ENCODE results near the gene IFNAR1.
"Not testable (repeated sequence)": the region's sequence is repeated elsewhere in the genome, so short reads cannot be mapped to it uniquely, and the experiment has no call there.

Gene IFNAR1

DNA sequence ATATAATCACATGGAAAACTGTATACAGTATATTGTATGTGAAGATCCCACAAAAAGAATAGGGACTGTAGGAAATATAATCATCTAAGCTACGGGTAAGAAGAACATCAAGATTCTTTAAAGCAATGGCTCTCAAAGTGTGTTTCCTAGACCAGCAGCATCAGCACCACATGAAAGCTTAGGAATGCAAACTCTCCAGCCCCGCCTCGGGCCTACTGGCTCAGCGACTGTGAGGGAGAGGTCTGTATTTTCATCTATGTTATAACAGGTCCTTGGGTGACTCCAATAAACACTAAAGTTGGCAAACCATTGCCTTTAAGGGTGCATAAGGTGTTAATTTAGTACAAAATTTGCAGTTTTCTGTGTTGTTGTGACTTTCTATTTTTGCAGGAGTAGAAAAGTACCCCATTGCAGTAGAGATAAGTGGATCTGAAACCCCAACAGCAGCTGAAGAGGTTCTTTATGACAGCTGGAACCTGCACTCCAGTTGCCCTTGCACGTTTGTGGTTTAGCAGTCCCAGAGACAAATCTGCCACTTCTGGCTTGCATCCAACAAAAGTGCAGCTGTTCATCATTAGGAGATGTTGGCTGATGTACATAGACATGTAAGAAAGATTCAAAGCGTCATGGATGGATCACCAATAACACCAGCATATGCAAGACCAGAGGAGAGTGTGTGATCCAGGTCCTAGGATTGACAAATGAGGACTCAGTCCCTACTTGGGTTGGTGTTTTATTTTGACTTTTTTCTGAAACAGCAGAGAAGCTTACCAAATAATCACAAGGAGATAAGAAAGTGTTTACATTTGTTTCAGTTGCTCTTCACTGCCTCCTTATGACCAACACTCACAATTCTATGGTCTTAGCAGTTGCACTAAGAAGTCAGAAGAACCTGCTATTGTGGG, 15.9 kb upstream of the IFNAR1 start:
- no peak for DNase-seq

- no peak for DNase-seq
These were observed 15.0 kb upstream of the IFNAR1 start for GRCh38 chr21:33309778-33310177.

DNA sequence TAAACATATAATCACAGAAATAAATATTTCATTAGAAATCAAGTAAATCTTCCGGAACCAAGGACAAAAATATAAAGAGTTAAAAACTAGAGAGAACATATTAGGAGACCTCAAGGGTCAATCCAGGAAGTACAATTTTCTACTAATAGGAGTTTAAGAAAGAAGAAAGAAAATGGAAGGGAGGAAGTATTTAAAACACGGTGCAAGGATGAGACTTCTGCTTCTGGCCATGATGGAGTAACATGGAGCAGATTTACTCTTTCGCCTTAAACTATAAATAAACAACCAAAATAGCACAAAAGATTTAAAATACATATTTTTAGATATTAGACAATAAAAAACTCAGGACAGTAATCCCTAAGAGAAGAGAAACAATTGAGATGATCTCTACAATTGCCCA, 12.6 kb upstream of the IFNAR1 start:
- DNase-seq = no peak

DNA sequence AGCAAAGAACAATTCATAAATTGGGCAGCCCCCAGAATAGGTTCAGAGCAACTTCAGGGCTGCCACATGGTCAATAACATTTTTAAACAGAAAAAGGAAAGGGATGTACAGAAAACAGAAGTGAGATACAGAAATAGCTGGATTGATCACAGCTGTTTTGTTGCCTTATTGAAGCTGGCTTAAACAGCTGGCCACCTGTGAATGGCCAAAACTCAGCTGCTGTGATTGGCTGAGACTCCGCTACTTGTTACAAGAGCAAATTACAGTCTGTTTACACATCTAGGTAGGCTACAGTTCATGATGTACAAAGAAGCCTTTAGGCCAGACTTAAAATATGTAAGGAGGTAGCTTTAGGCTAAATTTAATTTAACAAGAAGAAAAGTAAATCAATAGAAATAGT, 11.6 kb upstream of the IFNAR1 start:
- no peak for DNase-seq

- no peak for DNase-seq
These were observed 11.2 kb upstream of the IFNAR1 start for GRCh38 chr21:33313611-33314010.

DNA sequence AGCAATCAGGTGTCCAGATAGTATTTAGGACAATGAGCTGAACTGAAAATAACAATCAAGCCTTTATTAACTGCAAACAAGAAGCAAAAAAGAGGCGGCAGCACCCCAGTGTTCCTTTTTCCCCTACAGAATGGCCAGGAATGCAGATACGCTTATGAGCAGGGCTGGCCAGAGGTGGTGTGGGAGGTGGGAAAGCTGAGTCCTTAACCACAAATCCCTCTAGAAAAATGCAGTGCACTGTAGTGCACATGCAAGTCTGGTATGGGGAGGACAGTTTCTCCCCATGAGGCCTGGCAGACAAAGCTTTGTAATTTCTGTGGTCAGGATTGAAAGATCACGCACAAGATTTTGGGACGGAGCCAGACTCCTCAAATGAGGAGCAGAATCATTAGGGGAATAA, 10.7 kb upstream of the IFNAR1 start:
- no peak for DNase-seq

GRCh38 chr21:33315946-33316710, 8.6 kb upstream of the IFNAR1 start:
- no peak for DNase-seq

- no peak for DNase-seq
These were observed 7.6 kb upstream of the IFNAR1 start for GRCh38 chr21:33317145-33317544.

- no peak for DNase-seq
These were observed 6.8 kb upstream of the IFNAR1 start for GRCh38 chr21:33317786-33318486.

DNA sequence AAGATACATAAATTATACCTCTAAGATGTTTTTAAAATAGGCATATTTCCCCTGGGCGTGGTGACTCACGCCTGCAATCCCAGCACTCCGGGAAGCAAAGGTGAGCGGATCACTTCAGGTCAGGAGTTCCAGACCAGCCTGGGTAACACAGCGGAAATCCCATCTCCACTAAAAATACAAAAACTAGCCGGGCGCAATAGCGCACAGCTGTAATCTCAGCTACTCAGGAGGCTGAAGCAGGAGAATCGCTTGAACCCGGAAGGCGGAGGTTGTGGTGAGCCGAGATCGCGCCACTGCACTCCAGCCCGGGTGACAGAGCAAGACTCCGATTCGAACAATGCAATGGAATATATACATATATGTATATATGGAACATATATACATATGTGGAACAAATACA, 3.8 kb upstream of the IFNAR1 start:
- DNase-seq = not testable (repeated sequence)

- DNase-seq = not testable (repeated sequence)
These were observed 1.2 kb upstream of the IFNAR1 start for GRCh38 chr21:33323610-33324009.

- no peak for DNase-seq
These were observed 675 bp downstream of the IFNAR1 start for GRCh38 chr21:33325222-33326067.

- DNase-seq = no peak
These were observed 2.6 kb downstream of the IFNAR1 start for GRCh38 chr21:33327326-33327725.

DNA sequence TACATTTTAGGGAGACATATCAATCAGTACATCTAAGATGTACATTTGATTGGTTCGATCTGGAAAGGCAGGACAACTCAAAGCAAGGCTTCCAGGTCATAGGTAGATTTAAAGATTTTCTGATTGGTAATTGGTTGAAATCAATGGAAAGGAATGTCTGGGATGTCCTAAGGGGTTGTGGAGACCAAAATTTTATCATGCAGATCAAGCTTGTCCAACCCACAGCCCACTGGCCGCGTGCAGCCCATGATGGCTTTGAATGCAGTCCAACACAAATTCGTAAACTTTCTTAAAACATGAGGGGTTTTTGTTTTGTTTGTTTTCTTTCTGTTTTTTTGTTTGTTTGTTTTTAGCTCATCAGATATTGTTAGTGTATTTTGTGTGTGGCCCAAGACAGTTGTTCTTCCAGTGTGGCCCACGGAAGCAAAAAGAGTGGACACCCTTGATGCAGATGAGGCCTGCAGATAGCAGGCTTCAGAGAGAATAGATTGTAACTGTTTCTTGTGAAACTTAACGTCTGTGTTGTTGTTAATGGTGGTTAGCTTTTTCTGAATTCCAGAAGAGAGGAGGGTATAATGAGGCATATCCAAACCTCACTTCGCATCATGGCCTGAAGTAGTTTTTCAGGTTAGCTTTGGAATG, 3.1 kb downstream of the IFNAR1 start:
- no peak for DNase-seq

DNA sequence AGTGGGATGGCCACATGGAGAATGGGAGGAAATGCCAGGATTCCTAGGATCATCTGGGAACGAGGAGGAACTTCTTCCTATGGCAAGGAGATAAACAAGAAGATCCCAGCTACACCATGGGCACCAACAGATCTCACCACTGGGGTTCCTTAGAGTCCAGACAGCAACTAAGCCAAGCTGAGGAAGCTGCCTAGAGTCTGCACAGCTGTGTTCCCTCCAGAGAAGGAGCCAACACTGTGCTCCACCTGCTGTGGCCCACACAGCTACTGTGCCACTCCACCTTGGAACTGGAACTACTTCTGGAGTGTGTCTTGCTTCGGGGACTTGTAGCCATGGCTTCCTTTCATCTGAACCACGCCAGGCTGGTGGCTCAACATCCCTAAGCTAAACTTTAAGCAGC, 6.0 kb downstream of the IFNAR1 start:
- DNase-seq = no peak

GRCh38 chr21:33332143-33332542, 7.4 kb downstream of the IFNAR1 start:
- no peak for DNase-seq

GRCh38 chr21:33334191-33334590, 9.4 kb downstream of the IFNAR1 start:
- DNase-seq = no peak

DNA sequence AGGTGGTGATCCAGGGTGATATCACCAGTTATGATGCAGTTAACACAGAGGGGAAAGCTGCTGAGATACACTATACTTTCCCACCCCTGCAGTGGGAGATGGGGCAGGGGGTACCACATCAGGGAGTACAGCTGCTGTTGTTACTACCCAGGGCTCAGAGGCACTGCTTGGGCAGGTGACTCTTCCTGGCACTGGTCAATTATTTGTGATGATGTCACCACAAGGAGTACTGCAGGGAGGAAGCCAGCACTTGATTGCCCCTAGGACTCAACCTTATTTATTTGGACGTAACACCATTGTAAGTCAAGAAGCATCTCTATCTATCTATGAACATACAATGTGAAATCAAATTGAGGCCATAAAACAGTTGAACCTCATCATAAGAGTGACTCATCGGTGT, 10.1 kb downstream of the IFNAR1 start:
- DNase-seq = no peak

DNA sequence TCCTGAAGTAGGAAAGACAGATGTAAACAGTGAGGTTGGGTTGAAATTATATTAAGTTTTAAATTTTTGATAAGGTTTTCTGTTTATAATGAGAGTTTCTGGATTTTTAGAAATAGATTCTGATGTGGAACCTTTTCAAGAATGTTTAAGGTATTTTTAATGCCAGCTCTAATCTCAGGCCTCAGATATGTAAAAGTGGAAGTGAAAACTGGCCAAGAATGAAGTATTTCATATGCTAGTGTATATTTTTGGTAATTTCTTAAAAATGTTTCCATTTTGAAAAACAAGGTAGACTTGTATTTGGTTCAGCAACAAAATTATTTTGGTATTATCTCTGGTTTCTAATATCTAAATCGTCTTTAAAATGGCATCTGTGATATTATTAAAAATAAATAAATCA, 14.4 kb downstream of the IFNAR1 start:
- no peak for DNase-seq

DNA sequence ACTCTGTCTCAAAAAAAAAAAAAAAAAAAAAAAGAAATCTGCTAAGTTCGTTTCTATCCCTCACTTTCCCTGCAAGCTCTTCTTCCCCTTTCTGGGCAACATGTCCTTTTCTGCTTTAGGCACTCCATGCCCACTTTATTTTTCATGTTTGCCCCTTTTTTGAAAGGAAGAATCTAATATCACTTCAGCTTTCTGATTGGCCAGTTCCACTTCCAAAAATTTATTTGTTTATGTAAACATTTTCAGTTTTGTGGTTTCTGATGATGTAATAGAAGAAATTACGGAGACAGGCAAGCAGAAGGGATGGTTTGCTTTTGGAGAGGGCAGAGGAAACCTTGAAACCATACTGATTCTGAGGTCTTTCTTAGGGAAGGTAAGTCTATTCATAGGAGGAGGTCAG, 15.1 kb downstream of the IFNAR1 start:
- no peak for DNase-seq

DNA sequence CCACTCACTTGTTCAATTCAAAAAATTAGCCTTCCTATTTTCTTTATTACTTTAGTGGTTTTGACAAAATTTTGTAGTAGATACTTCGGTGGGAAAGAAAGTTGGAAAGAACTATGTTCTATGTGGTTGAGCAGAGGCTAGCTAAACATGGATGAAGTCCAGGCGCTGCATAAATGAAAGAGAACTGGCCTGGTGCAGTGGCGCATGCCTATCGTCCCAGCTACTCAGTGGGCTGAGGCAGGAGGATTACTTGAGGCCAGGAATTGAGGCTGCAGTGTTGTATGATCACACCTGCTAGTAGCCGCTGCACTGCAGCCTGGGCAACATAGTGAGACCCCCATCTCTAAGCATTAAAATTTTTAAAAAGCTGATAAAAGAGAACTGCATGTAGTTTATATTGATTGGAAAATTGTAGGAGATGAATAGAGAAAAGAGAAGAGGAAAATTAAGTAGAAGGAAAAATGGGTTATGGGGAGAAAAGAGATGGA, 21.0 kb downstream of the IFNAR1 start:
- no peak for DNase-seq

DNA sequence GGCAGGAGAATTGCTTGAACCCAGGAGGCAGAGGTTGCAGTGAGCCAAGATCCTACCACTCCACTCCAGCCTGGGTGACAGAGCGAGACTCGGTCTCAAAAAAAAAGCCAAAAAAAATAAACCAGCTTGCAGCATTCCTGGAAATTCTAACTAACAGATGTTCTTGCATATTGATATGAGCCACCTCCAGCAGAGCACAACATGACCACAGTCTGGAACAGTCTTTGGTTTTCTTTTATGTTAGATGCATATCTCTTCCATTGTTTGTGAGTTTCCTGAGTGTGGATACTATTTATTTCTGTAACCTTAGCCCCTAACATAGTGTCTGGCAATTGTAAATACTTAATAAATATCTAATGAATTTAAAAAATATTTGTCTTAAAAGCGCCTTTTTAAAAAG, 23.9 kb downstream of the IFNAR1 start:
- DNase-seq = no peak
